DMS79 treated with DMSO at 0.1 percent for 48 hours (cell line): ENCODE measurements around the gene S100A12.
"Not testable (repeated sequence)": the region's sequence is repeated elsewhere in the genome, so short reads cannot be mapped to it uniquely, and the experiment has no call there.

Source experiments
- DNase-seq: peaks from one replicate; lab custom pipeline; 2025; lab: John Stamatoyannopoulos, UW

Gene S100A12

GRCh38 chr1:153375511-153375910, at the start of gene S100A12:
Gene S100A12 (minus strand): TSS chr1:153375621. CDS start chr1:153374592, 1,029 bp downstream.
- DNase-seq, result no peak

DNA sequence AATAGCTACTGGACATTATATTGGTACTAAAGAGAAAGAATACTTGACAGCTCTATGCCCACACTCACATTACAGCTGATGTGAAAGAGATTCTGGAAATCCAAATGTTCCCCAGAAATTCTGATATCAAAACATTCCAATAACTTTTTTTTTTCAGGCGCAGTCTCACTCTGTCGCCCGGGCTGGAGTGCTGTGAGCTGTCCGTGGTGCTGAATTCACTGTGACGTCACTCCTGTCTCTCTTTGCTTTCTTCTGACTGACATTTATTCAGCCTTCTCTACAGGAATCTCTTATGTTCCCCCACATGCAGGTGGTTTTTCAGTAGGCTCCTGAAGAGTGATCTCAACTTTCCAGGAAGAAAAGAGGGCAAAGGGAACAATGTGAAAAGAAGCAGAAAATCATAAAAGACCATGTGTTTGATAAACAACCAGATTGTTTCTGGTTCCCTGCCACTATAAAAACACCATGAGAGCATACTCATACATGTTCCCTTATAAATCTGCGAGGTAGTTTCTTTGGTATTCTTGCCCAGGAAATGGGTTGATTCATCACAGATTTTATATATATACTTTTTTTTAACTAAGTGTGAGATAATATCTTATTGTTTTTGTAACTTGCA, 47.1 kb upstream of the S100A12 start:
- DNase-seq, result no peak

- DNase-seq, result no peak
These were observed 44.9 kb upstream of the S100A12 start for GRCh38 chr1:153420306-153420705.

- DNase-seq, result not testable (repeated sequence)
These were observed 44.0 kb upstream of the S100A12 start for GRCh38 chr1:153419436-153419793.

GRCh38 chr1:153418758-153419435, 43.5 kb upstream of the S100A12 start:
- DNase-seq, result not testable (repeated sequence)

DNA sequence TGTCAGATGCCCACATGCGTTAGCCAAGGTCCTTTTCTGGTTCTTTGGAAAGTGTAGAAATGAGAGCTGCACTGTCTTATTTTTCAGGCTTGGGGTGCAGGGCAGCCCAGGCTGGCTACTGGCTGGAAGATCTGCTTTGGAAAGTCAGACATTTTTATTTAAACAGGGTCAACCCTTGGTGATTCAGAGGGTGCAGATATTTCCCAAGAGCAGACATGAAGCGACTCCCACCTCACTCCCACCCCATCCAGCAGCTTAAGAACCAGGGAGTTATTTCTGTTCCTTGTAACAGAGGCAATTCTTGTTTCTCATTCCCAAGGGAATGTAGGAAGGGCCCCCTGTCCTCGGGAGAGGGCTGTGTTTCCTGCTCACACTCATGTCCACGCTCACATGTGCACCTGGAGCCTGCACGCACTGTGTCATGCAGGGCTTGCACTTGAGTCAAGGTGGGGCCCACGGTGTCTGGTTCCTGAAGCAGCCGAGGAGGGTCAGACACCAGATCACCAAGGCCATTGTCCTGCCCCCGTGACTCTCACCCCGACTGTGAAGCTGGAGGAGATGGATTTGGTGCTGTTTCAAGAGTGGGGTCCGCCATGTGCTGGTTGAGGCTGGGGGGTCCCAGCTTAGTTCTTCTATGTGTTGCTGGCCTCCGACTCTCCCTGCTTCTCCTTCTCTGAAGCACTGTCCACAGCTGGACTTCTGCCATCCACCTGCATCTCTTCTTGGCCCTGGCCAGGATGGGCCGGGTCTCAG, 41.9 kb upstream of the S100A12 start:
- no peak for DNase-seq

DNA sequence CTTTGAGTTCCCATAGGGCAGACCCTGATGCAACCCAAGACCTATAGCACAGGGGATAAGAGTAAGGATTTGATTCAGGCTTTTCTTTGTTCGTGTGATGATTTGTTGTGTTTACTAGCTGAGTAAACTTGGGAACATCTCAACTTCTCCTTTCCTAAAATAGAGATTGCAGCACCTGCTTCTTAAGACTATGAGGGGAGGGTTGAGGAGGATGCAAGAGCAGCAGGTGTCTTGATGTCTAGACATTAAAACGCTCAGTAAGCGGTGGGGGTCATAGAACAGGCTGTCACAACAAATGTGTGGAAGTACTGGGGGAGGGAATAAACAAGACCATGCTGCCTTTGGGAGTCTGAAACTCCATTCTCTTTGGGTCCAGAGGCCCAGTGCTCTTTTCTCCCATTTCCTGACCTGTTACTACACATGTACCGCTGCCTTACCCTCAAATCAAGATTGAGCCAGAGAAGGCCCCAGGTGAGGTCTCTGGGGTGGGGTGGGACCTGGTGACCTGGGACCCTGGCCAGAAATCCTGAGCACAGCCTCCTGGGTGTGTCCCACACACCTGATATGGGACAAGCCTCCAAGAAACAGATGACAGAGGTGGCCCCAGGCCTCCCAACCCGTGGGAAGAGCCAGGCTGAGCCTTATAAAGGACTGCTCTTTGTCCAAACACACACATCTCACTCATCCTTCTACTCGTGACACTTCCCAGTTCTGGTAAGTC, 40.6 kb upstream of the S100A12 start, which contains the start of gene S100A7A:
Gene S100A7A, plus strand, starts transcription at position 671 of the 721 bp plus-strand sequence. CDS start 1,563 bp downstream, outside the sequence.
- no peak for DNase-seq

GRCh38 chr1:153413961-153414360, 38.5 kb upstream of the S100A12 start:
- not testable (repeated sequence) for DNase-seq

GRCh38 chr1:153407274-153407673, 31.9 kb upstream of the S100A12 start:
- not testable (repeated sequence) for DNase-seq

DNA sequence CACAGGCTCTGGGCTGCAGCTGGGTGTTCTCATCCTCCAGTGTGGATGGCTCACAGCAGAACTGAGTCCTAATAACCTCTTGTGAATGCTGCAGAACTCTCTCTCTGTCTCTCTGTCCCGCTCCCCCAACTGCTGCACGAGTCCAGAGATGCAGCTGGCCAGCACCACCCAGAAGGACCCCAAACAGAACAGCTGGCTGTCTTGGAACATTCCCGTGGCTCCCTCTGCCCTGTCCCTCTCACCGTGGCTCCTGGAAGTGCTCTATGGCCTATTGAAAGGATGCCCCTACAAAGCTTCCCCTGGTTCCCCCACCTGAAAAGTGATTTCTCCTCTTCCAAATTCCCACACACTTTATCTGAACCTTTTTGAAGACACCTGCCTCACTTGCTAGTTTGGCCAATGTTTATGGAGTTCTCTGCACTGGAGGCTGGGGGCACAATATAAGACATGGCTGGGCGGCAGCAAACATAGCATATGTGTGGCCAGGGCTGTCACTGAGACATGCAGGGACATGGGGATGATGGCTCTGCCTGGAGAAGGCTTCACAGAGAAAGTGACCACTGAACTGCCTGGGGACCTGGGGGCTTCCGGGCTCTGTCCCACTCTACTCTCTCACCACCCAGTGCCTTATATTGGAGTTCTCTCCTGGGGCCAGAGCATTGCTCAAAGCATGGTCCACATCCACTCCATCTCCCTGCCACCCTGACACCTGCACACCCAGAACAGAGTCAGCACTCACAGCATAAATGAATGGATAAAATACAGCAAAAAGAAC, 30.6 kb upstream of the S100A12 start:
- not testable (repeated sequence) for DNase-seq

- no peak for DNase-seq
These were observed 29.3 kb upstream of the S100A12 start for GRCh38 chr1:153404768-153405167.

GRCh38 chr1:153404086-153404635, 28.7 kb upstream of the S100A12 start:
- no peak for DNase-seq

DNA sequence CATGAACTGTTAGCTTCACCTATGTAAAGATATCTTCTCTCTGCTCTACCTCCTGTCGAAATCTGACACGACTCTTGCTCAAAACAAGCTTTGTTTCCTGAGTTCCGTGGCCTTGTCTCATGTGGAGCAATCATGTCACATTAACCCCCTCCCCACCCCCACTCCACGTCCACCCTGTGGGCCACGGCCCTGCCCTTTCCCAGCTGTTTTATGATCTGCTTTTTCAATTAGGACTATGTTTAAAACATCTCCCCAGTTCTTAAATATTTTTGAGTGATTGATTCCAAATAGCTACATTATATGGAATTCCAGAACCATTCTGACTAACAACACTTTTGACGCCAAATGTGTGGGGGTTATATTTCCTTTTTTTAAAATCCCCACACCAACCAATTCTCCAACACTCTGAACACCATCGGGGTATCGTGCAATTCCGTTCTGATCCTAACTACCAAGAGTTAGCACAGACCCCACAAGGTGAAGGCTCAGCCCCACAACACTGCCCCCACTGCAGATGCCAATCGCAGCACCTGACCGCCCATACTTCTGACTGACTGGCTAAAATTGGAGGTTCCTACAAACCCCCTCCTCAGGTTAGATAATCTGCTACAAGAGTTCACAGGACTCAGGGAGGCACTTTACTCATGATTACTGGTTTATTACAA, 28.1 kb upstream of the S100A12 start:
- DNase-seq, result no peak

DNA sequence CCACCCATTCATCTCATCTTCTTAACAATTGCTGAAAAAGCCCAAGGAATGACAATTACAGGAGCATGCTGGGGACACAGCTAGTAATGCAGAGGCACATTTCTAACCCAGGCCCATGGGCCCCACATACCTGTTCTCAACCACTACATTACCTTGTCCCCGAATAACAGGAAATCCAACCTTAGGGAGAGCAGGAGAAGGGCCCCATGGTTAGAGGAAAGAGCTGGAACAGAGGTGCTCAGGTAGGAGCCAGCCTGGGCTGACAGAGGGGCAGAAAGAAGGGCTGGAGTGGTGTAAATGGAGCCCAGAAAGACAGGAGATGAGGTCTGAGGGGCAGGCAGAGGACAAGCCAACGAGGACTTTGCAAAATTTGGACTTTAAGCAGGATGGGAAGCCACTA, 26.8 kb upstream of the S100A12 start:
- no peak for DNase-seq

GRCh38 chr1:153401461-153401860, 26.0 kb upstream of the S100A12 start:
- no peak for DNase-seq

GRCh38 chr1:153400244-153400643, 24.8 kb upstream of the S100A12 start:
- no peak for DNase-seq

- DNase-seq, result no peak
These were observed 24.1 kb upstream of the S100A12 start for GRCh38 chr1:153399401-153400055.

GRCh38 chr1:153397924-153398651, 22.7 kb upstream of the S100A12 start:
- no peak for DNase-seq
